ENCODE measurements around the gene RPS27L. TPM values are rescaled to one million over a fixed set of nuclear protein-coding genes. Genes with fewer than 3 reads are reported as not detected.

RPS27L gene
- total and polyA plus RNA-seq, 9 of the 15 experiments (the other 6 are each of a cell fraction or from before 2014, with no cell fraction given) = 72.2 to 382 (median 116) TPM

- Histone ChIP-seq H3K79me2 (ENCODE audit: control insufficient read depth, insufficient read depth, low read length) (peaks cover 22% of the 10 kb centered on the region), H3K36me3 (ENCODE audit: control insufficient read depth, insufficient read depth, low read length) (peaks cover 26% of the 10 kb centered on the region; the same call in 2 of the 3 replicates), H3K9me1 (ENCODE audit: control insufficient read depth, insufficient read depth, low read length) (no peaks in the 10 kb centered on the region), H3K4me3 (peak overlapping the region; percentile 57), H4K20me1 (replicated peaks; ENCODE audit: control insufficient read depth, insufficient read depth, low read length) (no peaks in the 10 kb centered on the region), H3K27ac (ENCODE audit: extremely low read depth, low read depth, low read length) (peak overlapping the region; percentile 80), H2AFZ (ENCODE audit: low read depth, low read length) (peak overlapping the region; percentile 80), H3K4me2 (ENCODE audit: insufficient read depth, low read length) (peak overlapping the region; percentile 93), H3K27me3 (ENCODE audit: control insufficient read depth in 2 of 2, insufficient read depth in 2 of 2, low read length in 2 of 2) (no peaks in the 10 kb centered on the region), H3K9ac (ENCODE audit: insufficient read depth in 1 of 2, low read depth in 2 of 2, low read length in 2 of 2) (peak overlapping the region; percentile 81 to 99), H3K9me3 (replicated peaks; ENCODE audit: control insufficient read depth, insufficient read depth, low read depth, low read length) (no peaks in the 10 kb centered on the region), H3K4me1 (replicated peaks in 1 of 2; ENCODE audit: control insufficient read depth in 2 of 2, insufficient read depth in 2 of 2, low read length in 2 of 2) (peaks cover 4 to 12% of the 10 kb centered on the region in 2 experiments; a peak in 3 of 5 replicates)
- 0 out of 2 replicates have a peak, but pooled peaks have one; percentile 37 for TF ChIP-seq ZNF668 (CRISPR knock-in tag; IDR thresholded peaks at IDR 0.05)
- TF ChIP-seq NR2C2 (CRISPR knock-in tag; IDR thresholded peaks at IDR 0.05) = no peak
- TF ChIP-seq NR2C2 (tag; IDR thresholded peaks at IDR 0.05) = peak; percentile 5; the same call in 1 of the 2 replicates
- 0 out of 2 replicates have a peak, but pooled peaks have one; percentile 8 for TF ChIP-seq RUNX1 (IDR thresholded peaks at IDR 0.05; ENCODE audit: low read depth)
- no peak for TF ChIP-seq CHD2 (IDR thresholded peaks at IDR 0.05; ENCODE audit: low read depth, low read length)
- TF ChIP-seq POLR3G (IDR thresholded peaks at IDR 0.05; ENCODE audit: extremely low read depth, insufficient read length, insufficient replicate concordance) = no peak
- no peak for TF ChIP-seq GATA2 (CRISPR knock-in tag; IDR thresholded peaks at IDR 0.05)
- TF ChIP-seq ZC3H4 (CRISPR knock-in tag; IDR thresholded peaks at IDR 0.05; ENCODE audit: borderline replicate concordance) = 0 out of 2 replicates have a peak, but pooled peaks have one; percentile 53
- TF ChIP-seq BDP1 (IDR thresholded peaks at IDR 0.05; ENCODE audit: insufficient read depth, insufficient read length) = no peak
- TF ChIP-seq TFAM (CRISPR knock-in tag; conservative IDR thresholded peaks at IDR 0.05) = no peak
- TF ChIP-seq HNRNPLL (IDR thresholded peaks at IDR 0.05; ENCODE audit: low read depth, low read length, poor library complexity, severe bottlenecking) = peak; percentile 53
- peak; percentile 80 for TF ChIP-seq DACH1 (IDR thresholded peaks at IDR 0.05; ENCODE audit: partially characterized antibody)
- no peak for TF ChIP-seq ZBED1 (IDR thresholded peaks at IDR 0.05)
- TF ChIP-seq NFATC3 (IDR thresholded peaks at IDR 0.05) = 0 out of 2 replicates have a peak, but pooled peaks have one; percentile 5
- TF ChIP-seq ARHGAP35 (IDR thresholded peaks at IDR 0.05; ENCODE audit: partially characterized antibody) = no peak
- in situ Hi-C loops (cut with MboI) = no loop called here
- CTCF ChIA-PET (ENCODE audit: low intra/inter-chr PET ratio) = no interaction called here
- intact Hi-C loops (cut with micrococcal nuclease) = loop anchor here (2.0 to 5.0 kb wide), 3 partner anchors 36 to 120 kb away; partner anchors contain the start of gene APH1B
- FAIRE-seq (no peak), DNase-seq (ENCODE audit: extremely low read depth in 1 of 4, low spot score in 3 of 4) (peak; percentile 27 to 61 (median 32)), ATAC-seq (peak; percentile 45)
- POLR2A ChIA-PET = interaction anchor here (0.7 to 2.1 kb wide), 11 partner anchors 8 to 370 kb away, joined by 3 to 11 read pairs (median 5); no protein-coding TSS in a partner anchor
- 0% methylated on average over 16 of the region's 16 CpGs for WGBS (ENCODE audit: insufficient coverage, low coverage, missing lambda C conversion rate)
- BruUV-seq (replicated peaks) = TSS peak; percentile 75
Measured at GRCh38 chr15:63156755-63157117, 541 bp downstream of the RPS27L start.

Data from K562 (cell line).